PC-3 (cell line): ENCODE data around the gene TRA2B.

Source experiments
- EZH2 ChIP-seq: fragments of 300-600 bp; sonication (generic); IDR thresholded peaks from one replicate; pipeline ENCODE4 v1.6.1; 2017; ENCODE audit warnings: antibody characterized with exemption, mild to moderate bottlenecking, low read length; ENCODE audit not compliant: unreplicated experiment
- EZH2phosphoT487 ChIP-seq: fragments of 300-600 bp; sonication (generic); IDR thresholded peaks from 2 replicates; pipeline ENCODE4 v1.6.1; 2018; ENCODE audit warnings: mild to moderate bottlenecking, antibody characterized with exemption, low read length, borderline replicate concordance
- TF ChIP-seq, protein P1 (sequence below): fragments of 300-600 bp; sonication (generic); conservative IDR thresholded peaks from 2 replicates; pipeline ENCODE4 v1.5.1; 2017; ENCODE audit warnings: antibody characterized with exemption, low read depth, mild to moderate bottlenecking, low read length

GRCh38 chr3:185920184-185920583, 17.6 kb downstream of the TRA2B start:
- TF ChIP-seq, protein P1, sequence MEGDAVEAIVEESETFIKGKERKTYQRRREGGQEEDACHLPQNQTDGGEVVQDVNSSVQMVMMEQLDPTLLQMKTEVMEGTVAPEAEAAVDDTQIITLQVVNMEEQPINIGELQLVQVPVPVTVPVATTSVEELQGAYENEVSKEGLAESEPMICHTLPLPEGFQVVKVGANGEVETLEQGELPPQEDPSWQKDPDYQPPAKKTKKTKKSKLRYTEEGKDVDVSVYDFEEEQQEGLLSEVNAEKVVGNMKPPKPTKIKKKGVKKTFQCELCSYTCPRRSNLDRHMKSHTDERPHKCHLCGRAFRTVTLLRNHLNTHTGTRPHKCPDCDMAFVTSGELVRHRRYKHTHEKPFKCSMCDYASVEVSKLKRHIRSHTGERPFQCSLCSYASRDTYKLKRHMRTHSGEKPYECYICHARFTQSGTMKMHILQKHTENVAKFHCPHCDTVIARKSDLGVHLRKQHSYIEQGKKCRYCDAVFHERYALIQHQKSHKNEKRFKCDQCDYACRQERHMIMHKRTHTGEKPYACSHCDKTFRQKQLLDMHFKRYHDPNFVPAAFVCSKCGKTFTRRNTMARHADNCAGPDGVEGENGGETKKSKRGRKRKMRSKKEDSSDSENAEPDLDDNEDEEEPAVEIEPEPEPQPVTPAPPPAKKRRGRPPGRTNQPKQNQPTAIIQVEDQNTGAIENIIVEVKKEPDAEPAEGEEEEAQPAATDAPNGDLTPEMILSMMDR: no peak
- TF ChIP-seq EZH2 (no peak), EZH2phosphoT487 (no peak)
